Fibroblast of lung (primary cell): Measurements from ENCODE around the gene RASSF8.

Source experiments
- CTCF ChIP-seq, 2 donors: IDR thresholded peaks in 1 of 2; conservative IDR thresholded peaks in 1 of 2; 1 replicate in 1 of 2; 2 replicates in 1 of 2; pipeline ENCODE4 v1.5.1; 2011 to 2012; ENCODE audit warnings: low read length in 2 of 2, control low read depth in 1 of 2, inconsistent platforms in 1 of 2, low read depth in 1 of 2, mild to moderate bottlenecking in 1 of 2
- EZH2 ChIP-seq: IDR thresholded peaks from 2 replicates; pipeline ENCODE4 v1.5.1; 2012; ENCODE audit warnings: low read length, control low read depth, mild to moderate bottlenecking; ENCODE audit errors: missing control alignments

GRCh38 chr12:25976289-25976688 is 17.8 kb downstream of the RASSF8 start:
- no peak for TF ChIP-seq CTCF (conservative IDR thresholded peaks at IDR 0.05 in 1 of 2, IDR thresholded peaks at IDR 0.05 in 1 of 2; ENCODE audit: low read depth in 1 of 2, low read length in 2 of 2)
- no peak for TF ChIP-seq EZH2
